Chondrocyte (in vitro differentiated cells): ENCODE results near the gene KCTD17. TPM values are rescaled to one million over a fixed set of nuclear protein-coding genes. Genes with fewer than 3 reads are reported as not detected.

Source experiments
- DNase-seq: peaks from one replicate; pipeline ENCODE4 v3.0.0; 2021; ENCODE audit warnings: mixed read lengths, low spot score
- H3K27ac Mint-ChIP-seq: one replicate; pipeline ENCODE4 v1.8.0; 2021; ENCODE audit warnings: mild to moderate bottlenecking, moderate library complexity, mixed read lengths; ENCODE audit not compliant: unreplicated experiment
- H3K27me3 Mint-ChIP-seq: 2 replicates; pipeline ENCODE4 v1.8.0; 2021; ENCODE audit warnings: low read depth, mixed read lengths
- H3K36me3 Mint-ChIP-seq: 2 replicates; pipeline ENCODE4 v1.8.0; 2021; ENCODE audit warnings: low read depth, mixed read lengths
- H3K4me1 Mint-ChIP-seq: 2 replicates; pipeline ENCODE4 v1.8.0; 2021; ENCODE audit warnings: low read depth, mild to moderate bottlenecking, mixed read lengths
- H3K4me3 Mint-ChIP-seq: one replicate; pipeline ENCODE4 v1.8.0; 2021; ENCODE audit warnings: mild to moderate bottlenecking, moderate library complexity, mixed read lengths; ENCODE audit not compliant: unreplicated experiment
- H3K9me3 Mint-ChIP-seq: 2 replicates; pipeline ENCODE4 v1.8.0; 2021; ENCODE audit warnings: low read depth, mixed read lengths
- CTCF ChIP-seq: fragments of 200-600 bp; sonication (generic); IDR thresholded peaks from 2 replicates; pipeline ENCODE4 v1.5.0; 2021; ENCODE audit warnings: antibody characterized with exemption, mild to moderate bottlenecking, moderate library complexity
- total RNA-seq: library from RNA; stranded (reverse); gene quantifications from 3 replicates; pipeline ENCODE4 v1.2.1, GENCODE V29; 2021

KCTD17 gene
- total RNA-seq, 1 donor from 2014 or later: 33.0 TPM

- no peaks in the 10 kb centered on the region for H3K36me3 Mint-ChIP-seq
- no peaks in the 10 kb centered on the region for H3K27me3 Mint-ChIP-seq
- H3K4me1 Mint-ChIP-seq: peaks cover 4% of the 10 kb centered on the region
- no peak for DNase-seq
- no peaks in the 10 kb centered on the region for H3K9me3 Mint-ChIP-seq
- no peak overlapping the region for H3K27ac Mint-ChIP-seq
- no peak overlapping the region for H3K4me3 Mint-ChIP-seq
- TF ChIP-seq CTCF: no peak
These were observed 6.6 kb upstream of the KCTD17 start for GRCh38 chr22:37044634-37045625.

- no peak for DNase-seq
- H3K9me3 Mint-ChIP-seq: no peaks in the 10 kb centered on the region
- peak; percentile 78 for TF ChIP-seq CTCF
These were observed 5.6 kb upstream of the KCTD17 start for GRCh38 chr22:37045958-37046357.

GRCh38 chr22:37046589-37046988, 5.0 kb upstream of the KCTD17 start:
- no peak for TF ChIP-seq CTCF
- no peaks in the 10 kb centered on the region for H3K27me3 Mint-ChIP-seq
- H3K9me3 Mint-ChIP-seq: no peaks in the 10 kb centered on the region
- no peak overlapping the region for H3K27ac Mint-ChIP-seq
- H3K36me3 Mint-ChIP-seq: no peaks in the 10 kb centered on the region
- no peak for DNase-seq
- no peaks in the 10 kb centered on the region for H3K4me1 Mint-ChIP-seq
- H3K4me3 Mint-ChIP-seq: no peak overlapping the region

More at GRCh38 chr22:37045958-37046357, 5.6 kb upstream of the KCTD17 start:
- Mint-ChIP-seq H3K27me3 (no peaks in the 10 kb centered on the region), H3K36me3 (no peaks in the 10 kb centered on the region), H3K4me1 (peaks cover under 1% of the 10 kb centered on the region), H3K4me3 (no peak overlapping the region), H3K27ac (no peak overlapping the region)

GRCh38 chr22:37047006-37047405, 4.5 kb upstream of the KCTD17 start:
- no peaks in the 10 kb centered on the region for H3K9me3 Mint-ChIP-seq

GRCh38 chr22:37048133-37048532, 3.4 kb upstream of the KCTD17 start:
- no peak overlapping the region for H3K27ac Mint-ChIP-seq
- H3K9me3 Mint-ChIP-seq: no peaks in the 10 kb centered on the region
- H3K4me1 Mint-ChIP-seq: peaks cover 9% of the 10 kb centered on the region
- H3K4me3 Mint-ChIP-seq: no peak overlapping the region
- H3K27me3 Mint-ChIP-seq: no peaks in the 10 kb centered on the region
- no peak for DNase-seq
- no peaks in the 10 kb centered on the region for H3K36me3 Mint-ChIP-seq
- no peak for TF ChIP-seq CTCF

More at GRCh38 chr22:37047006-37047405, 4.5 kb upstream of the KCTD17 start:
- Mint-ChIP-seq H3K27me3 (no peaks in the 10 kb centered on the region), H3K4me3 (no peak overlapping the region), H3K36me3 (no peaks in the 10 kb centered on the region), H3K4me1 (no peaks in the 10 kb centered on the region), H3K27ac (no peak overlapping the region)
- no peak for TF ChIP-seq CTCF
- no peak for DNase-seq
